Transverse colon (tissue), 4 donors: ENCODE results near the gene SPAG17. TPM values are rescaled to one million over a fixed set of nuclear protein-coding genes. Genes with fewer than 3 reads are reported as not detected.

Experiments
- DNase-seq: peaks from one replicate; pipeline ENCODE4 v3.0.0-alpha.2; 2019
- H3K27ac ChIP-seq, 4 donors: fragments of 200-600 bp; sonication (generic); 2 replicates each; pipeline ENCODE4 v1.5.1; 2016 to 2018; ENCODE audit warnings: inconsistent platforms in 4 of 4
- H3K27me3 ChIP-seq: fragments of 200-600 bp; sonication (generic); 2 replicates; pipeline ENCODE4 v1.5.1; 2017; ENCODE audit warnings: inconsistent platforms
- H3K36me3 ChIP-seq, 4 donors: fragments of 200-600 bp; sonication (generic); 2 replicates each; pipeline ENCODE4 v1.5.1; 2017 to 2019; ENCODE audit warnings: inconsistent platforms in 4 of 4
- H3K4me1 ChIP-seq, 4 donors: fragments of 200-600 bp; sonication (generic); 2 replicates each; pipeline ENCODE4 v1.5.1; 2017 to 2020; ENCODE audit warnings: inconsistent platforms in 4 of 4
- H3K4me3 ChIP-seq, 4 donors: fragments of 200-600 bp; sonication (generic); 1 replicate in 1 of 4; 2 replicates in 3 of 4; pipeline versions ENCODE4 v1.5.1 to v1.6.1; 2017 to 2019; ENCODE audit warnings: inconsistent platforms in 4 of 4
- H3K9me3 ChIP-seq, 2 donors: fragments of 200-600 bp; sonication (generic); 2 replicates each; pipeline ENCODE4 v1.5.1; 2017 to 2019; ENCODE audit warnings: inconsistent platforms in 2 of 2
- EP300 ChIP-seq: sonication (generic); formaldehyde crosslinking; IDR thresholded peaks from one replicate; pipeline ENCODE4 v1.6.1; 2017; ENCODE audit warnings: antibody characterized with exemption, low read depth
- POLR2A ChIP-seq: fragments of 450-650 bp; IDR thresholded peaks from one replicate; pipeline ENCODE4 v1.6.1; 2016; ENCODE audit warnings: antibody characterized with exemption, mild to moderate bottlenecking, moderate library complexity
- POLR2AphosphoS5 ChIP-seq, 3 donors: sonication (generic); formaldehyde crosslinking; IDR thresholded peaks; one replicate each; pipeline ENCODE4 v1.6.1; 2016; ENCODE audit warnings: antibody characterized with exemption in 3 of 3
- WGBS, 2 donors: methylation state at CpG; one replicate each; pipeline ENCODE4 v1.1.5; 2018; ENCODE audit warnings: low coverage in 1 of 2; 5-methylcytosine and 5-hydroxymethylcytosine counted together
- in situ Hi-C, 4 donors: fragments of 200-750 bp; cut with MboI; loops; one replicate each; pipeline versions ENCODE4 v1.15.0 to v1.15.1; 2017; ENCODE audit warnings: low sequenced_read_pairs in 3 of 4, low pct_ligation_motif_present in 1 of 4, low pct_unique_long_range_greater_than_20kb in 1 of 4
- intact Hi-C: fragments of 100-400 bp; cut with DNase I; formaldehyde crosslinking; loops from one replicate; pipeline ENCODE4 v1.15.1; 2023; ENCODE audit warnings: low total_unique reads
- total RNA-seq, 4 donors: library from RNA; depleted of rRNA; stranded (reverse); fragments of >200 nt; gene quantifications; one replicate each; pipeline ENCODE4 v1.1.0, GENCODE V29; 2016
- TF ChIP-seq, protein P1 (sequence below), 5 experiments: fragments of 200-600 bp in 3 of 5; fragments of 450-650 bp in 2 of 5; sonication (generic) in 3 of 5; IDR thresholded peaks; 1 replicate in 2 of 5; 2 replicates in 3 of 5; pipeline ENCODE4 v1.5.1; 2016 to 2017; ENCODE audit warnings: antibody characterized with exemption in 5 of 5, inconsistent platforms in 3 of 5, mild to moderate bottlenecking in 2 of 5, moderate library complexity in 1 of 5

Gene SPAG17
- total RNA-seq, 4 donors from 2014 or later: not detected

- WGBS, 2 donors: 43 to 58% methylated on average over 3 of the region's 3 CpGs
- Histone ChIP-seq H3K27ac (no peak overlapping the region), H3K9me3 (no peaks in the 10 kb centered on the region), H3K36me3 (no peaks in the 10 kb centered on the region), H3K4me3 (no peak overlapping the region), H3K27me3 (no peaks in the 10 kb centered on the region), H3K4me1 (no peaks in the 10 kb centered on the region)
- TF ChIP-seq, protein P1, sequence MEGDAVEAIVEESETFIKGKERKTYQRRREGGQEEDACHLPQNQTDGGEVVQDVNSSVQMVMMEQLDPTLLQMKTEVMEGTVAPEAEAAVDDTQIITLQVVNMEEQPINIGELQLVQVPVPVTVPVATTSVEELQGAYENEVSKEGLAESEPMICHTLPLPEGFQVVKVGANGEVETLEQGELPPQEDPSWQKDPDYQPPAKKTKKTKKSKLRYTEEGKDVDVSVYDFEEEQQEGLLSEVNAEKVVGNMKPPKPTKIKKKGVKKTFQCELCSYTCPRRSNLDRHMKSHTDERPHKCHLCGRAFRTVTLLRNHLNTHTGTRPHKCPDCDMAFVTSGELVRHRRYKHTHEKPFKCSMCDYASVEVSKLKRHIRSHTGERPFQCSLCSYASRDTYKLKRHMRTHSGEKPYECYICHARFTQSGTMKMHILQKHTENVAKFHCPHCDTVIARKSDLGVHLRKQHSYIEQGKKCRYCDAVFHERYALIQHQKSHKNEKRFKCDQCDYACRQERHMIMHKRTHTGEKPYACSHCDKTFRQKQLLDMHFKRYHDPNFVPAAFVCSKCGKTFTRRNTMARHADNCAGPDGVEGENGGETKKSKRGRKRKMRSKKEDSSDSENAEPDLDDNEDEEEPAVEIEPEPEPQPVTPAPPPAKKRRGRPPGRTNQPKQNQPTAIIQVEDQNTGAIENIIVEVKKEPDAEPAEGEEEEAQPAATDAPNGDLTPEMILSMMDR (IDR thresholded peaks at IDR 0.05): no peak
- TF ChIP-seq POLR2AphosphoS5 (IDR thresholded peaks at IDR 0.05) (no peak), POLR2A (no peak), EP300 (no peak)
- no peak for DNase-seq
- in situ Hi-C loops: no loop called here
- intact Hi-C loops: no loop called here
Observed at GRCh38 chr1:118142546-118142945, 42.5 kb downstream of the SPAG17 start.

DNA sequence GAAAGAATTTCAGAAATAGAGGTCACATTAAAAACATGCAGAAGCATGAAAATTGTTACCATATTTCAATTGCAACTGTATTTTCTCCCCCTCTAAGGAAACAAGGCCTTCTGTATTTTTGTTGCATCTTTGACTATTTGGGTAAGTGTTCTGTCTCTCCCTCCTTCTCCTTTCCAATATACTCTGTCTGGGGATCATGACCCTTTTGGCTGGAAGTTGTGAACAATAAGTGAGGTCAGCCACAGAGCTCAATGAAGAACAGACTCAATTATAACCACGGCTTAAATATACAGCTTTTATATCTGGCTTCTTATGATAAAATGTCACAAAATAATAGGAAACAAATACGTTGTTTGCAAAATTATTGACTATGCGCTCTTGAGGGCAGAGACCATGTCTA, 47.1 kb downstream of the SPAG17 start:
- in situ Hi-C loops: no loop called here
- Histone ChIP-seq H3K4me3 (no peak overlapping the region), H3K27me3 (no peaks in the 10 kb centered on the region), H3K27ac (no peak overlapping the region), H3K4me1 (no peaks in the 10 kb centered on the region), H3K9me3 (no peaks in the 10 kb centered on the region), H3K36me3 (no peaks in the 10 kb centered on the region)
- WGBS, 2 donors: 79 to 89% methylated on average over 3 of the region's 3 CpGs
- intact Hi-C loops: no loop called here
- TF ChIP-seq POLR2A (no peak), EP300 (no peak), POLR2AphosphoS5 (IDR thresholded peaks at IDR 0.05) (no peak)
- TF ChIP-seq, protein P1 (IDR thresholded peaks at IDR 0.05): no peak
- DNase-seq: no peak

DNA sequence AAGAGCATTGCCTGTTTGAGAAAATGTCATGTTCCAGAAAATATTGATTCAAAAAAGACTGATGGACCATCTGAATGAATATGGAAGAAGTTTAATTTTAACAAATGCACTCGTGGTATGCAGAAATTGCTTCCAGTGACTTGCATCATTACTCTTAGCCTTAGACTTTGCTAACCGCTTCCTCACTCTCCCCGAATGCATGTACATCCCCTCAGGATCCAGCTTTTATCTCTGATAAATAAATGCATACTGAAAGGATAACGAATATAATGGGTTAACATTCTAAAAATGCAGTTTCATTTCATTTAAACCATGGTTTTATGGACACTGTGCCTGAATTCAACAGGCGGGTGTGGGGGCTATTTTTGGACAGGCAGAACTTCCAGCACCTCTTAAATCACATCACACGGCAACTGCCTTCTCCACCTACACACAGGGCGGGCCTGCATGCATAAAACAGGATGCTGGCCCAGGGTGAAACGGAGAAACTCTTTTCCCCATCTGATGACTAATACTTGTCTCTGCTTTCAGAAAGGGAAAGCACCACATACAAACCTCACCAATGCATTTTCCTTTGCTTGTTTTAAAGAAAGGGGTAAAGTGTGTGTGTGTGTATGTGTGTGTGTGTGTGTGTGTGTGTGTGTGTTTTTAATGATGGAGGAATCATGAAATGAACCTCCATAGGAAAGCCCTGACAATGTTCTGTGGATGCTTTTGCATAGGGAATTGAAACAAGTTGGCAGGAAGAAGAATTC, 48.7 kb downstream of the SPAG17 start:
- TF ChIP-seq EP300 (no peak), POLR2A (no peak), POLR2AphosphoS5 (IDR thresholded peaks at IDR 0.05) (no peak)
- TF ChIP-seq, protein P1 (IDR thresholded peaks at IDR 0.05): no peak
- no peaks in the 10 kb centered on the region for H3K27me3 ChIP-seq
- no peak overlapping the region for H3K4me3 ChIP-seq
- in situ Hi-C loops: no loop called here
- H3K36me3 ChIP-seq: no peaks in the 10 kb centered on the region
- no peak for DNase-seq
- 38 to 46% methylated on average over 5 to 8 of the region's 8 CpGs for WGBS, 2 donors
- no peaks in the 10 kb centered on the region for H3K9me3 ChIP-seq
- intact Hi-C loops: no loop called here
- H3K4me1 ChIP-seq: no peaks in the 10 kb centered on the region
- no peak overlapping the region for H3K27ac ChIP-seq

DNA sequence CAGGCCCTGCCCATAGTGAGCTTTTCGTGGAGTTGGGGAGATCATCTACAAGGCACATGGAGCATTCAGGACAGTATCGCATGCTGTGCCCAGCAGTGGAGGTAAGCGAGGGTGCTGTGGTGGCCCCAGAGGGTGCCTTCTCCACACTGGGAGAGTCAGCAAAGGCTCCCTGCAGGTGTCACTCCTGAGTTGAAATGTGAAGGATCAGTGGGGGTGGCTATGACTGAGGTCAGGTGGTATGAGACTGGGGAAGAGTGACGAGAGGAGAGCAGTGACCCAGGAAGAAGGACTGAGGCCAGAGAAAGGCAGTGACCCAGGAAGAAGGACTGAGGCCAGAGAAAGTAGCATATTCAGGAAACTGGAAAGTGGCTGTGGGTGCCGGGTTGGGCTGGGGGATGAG, 53.0 kb downstream of the SPAG17 start:
- Histone ChIP-seq H3K4me1 (no peaks in the 10 kb centered on the region), H3K4me3 (no peak overlapping the region), H3K36me3 (no peaks in the 10 kb centered on the region), H3K27me3 (no peaks in the 10 kb centered on the region), H3K27ac (no peak overlapping the region), H3K9me3 (no peaks in the 10 kb centered on the region)
- intact Hi-C loops: no loop called here
- DNase-seq: no peak
- TF ChIP-seq POLR2AphosphoS5 (IDR thresholded peaks at IDR 0.05) (no peak), EP300 (no peak), POLR2A (no peak)
- TF ChIP-seq, protein P1 (IDR thresholded peaks at IDR 0.05): no peak
- in situ Hi-C loops: no loop called here
- 83 to 86% methylated on average over 2 to 5 of the region's 5 CpGs for WGBS, 2 donors
